ENCODE results near the gene FAT4.

FAT4 gene

DNA sequence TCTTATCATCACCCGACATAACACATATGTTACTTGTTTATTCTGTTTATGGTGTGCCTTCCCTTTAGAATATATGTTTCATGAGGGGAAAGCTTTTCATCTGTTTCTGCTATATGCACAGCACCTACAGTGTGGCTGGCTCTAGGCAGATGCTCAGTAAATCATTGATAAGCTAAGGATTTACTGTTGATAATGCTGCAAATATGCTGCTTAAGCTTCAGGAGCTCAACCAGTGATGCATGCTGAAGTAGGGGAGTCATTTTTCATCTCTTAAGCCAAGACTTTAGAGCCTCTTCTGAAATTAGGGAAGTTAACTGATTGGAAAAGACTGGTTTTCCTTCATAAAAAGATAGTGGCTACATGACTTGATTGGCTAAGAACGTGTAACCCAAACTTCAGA, 16.4 kb downstream of the FAT4 start:
- H3K9ac ChIP-seq: no peak overlapping the region
- no peak for TF ChIP-seq CTCF (IDR thresholded peaks at IDR 0.05)
- H3K36me3 ChIP-seq (ENCODE audit: control insufficient read depth, insufficient read depth, low read length): no peaks in the 10 kb centered on the region
- no peaks in the 10 kb centered on the region for H3K27me3 ChIP-seq (ENCODE audit: control insufficient read depth, insufficient read depth, low read length)
- no peak overlapping the region for H3K4me3 ChIP-seq (ENCODE audit: low read depth, low read length)
- H3K27ac ChIP-seq: peak overlapping the region; percentile 41
- no peak overlapping the region for H3K4me2 ChIP-seq (ENCODE audit: low read length)
- H3K4me1 ChIP-seq: peaks cover 16% of the 10 kb centered on the region
- no peaks in the 10 kb centered on the region for H3K9me3 ChIP-seq (ENCODE audit: control insufficient read depth, low read length)
- peaks cover 6% of the 10 kb centered on the region for H3K79me2 ChIP-seq
- H2AFZ ChIP-seq: no peak overlapping the region

GRCh38 chr4:125334926-125335325, 20.2 kb downstream of the FAT4 start:
- H3K9ac ChIP-seq: no peak overlapping the region
- H3K27ac ChIP-seq: no peak overlapping the region
- peaks cover 4% of the 10 kb centered on the region for H3K79me2 ChIP-seq
- no peaks in the 10 kb centered on the region for H3K27me3 ChIP-seq (ENCODE audit: control insufficient read depth, insufficient read depth, low read length)
- no peak overlapping the region for H3K4me2 ChIP-seq (ENCODE audit: low read length)
- TF ChIP-seq CTCF (IDR thresholded peaks at IDR 0.05): no peak
- H3K36me3 ChIP-seq (ENCODE audit: control insufficient read depth, insufficient read depth, low read length): no peaks in the 10 kb centered on the region
- no peak overlapping the region for H2AFZ ChIP-seq
- no peak overlapping the region for H3K4me3 ChIP-seq (ENCODE audit: low read depth, low read length)
- H3K4me1 ChIP-seq: peaks cover 14% of the 10 kb centered on the region
- no peaks in the 10 kb centered on the region for H3K9me3 ChIP-seq (ENCODE audit: control insufficient read depth, low read length)

DNA sequence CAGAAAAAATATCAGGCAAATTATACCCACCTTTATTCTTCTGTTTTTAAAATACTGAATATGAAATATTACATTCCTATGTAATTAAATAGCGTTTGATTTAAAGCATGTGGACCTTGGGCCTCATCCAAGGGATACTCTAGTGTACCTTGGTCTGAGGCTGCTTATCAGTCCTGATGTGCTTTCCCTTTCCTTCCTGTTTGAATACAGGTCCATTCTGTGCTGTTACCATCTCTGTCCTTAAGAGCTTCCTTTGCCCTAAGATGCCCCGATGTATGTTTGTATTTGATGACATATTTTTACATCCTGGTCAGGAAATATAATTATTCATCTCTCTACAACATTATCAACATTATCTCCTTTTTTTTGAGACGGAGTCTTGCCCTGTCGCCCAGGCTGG, 24.1 kb downstream of the FAT4 start:
- no peak overlapping the region for H3K4me2 ChIP-seq (ENCODE audit: low read length)
- no peak overlapping the region for H3K27ac ChIP-seq
- H2AFZ ChIP-seq: no peak overlapping the region
- H3K36me3 ChIP-seq (ENCODE audit: control insufficient read depth, insufficient read depth, low read length): no peaks in the 10 kb centered on the region
- no peak overlapping the region for H3K9ac ChIP-seq
- TF ChIP-seq CTCF (IDR thresholded peaks at IDR 0.05): no peak
- H3K79me2 ChIP-seq: peaks cover 6% of the 10 kb centered on the region
- H3K27me3 ChIP-seq (ENCODE audit: control insufficient read depth, insufficient read depth, low read length): no peaks in the 10 kb centered on the region
- no peaks in the 10 kb centered on the region for H3K9me3 ChIP-seq (ENCODE audit: control insufficient read depth, low read length)
- H3K4me1 ChIP-seq: no peaks in the 10 kb centered on the region
- no peak overlapping the region for H3K4me3 ChIP-seq (ENCODE audit: low read depth, low read length)

DNA sequence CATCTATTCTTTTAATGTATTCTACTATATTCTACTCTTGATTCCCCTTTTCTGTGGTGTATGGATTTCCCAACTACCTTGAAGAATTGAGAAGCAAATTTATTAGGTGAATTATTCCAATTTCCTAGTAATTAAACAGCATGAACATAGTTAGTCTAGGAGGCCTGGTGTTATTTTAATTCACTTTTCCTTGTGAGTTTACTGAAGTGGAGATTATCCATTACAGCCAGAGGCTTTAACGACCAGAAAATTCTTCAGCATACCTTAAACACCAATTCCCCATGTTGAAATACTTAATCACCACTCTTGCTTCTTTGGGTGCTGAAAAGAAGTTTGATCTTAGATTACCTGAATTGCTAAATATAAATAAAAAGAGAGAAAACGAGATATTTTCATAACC, 29.4 kb downstream of the FAT4 start:
- no peaks in the 10 kb centered on the region for H3K36me3 ChIP-seq (ENCODE audit: control insufficient read depth, insufficient read depth, low read length)
- TF ChIP-seq CTCF (IDR thresholded peaks at IDR 0.05): no peak
- no peak overlapping the region for H3K9ac ChIP-seq
- H3K27me3 ChIP-seq (ENCODE audit: control insufficient read depth, insufficient read depth, low read length): no peaks in the 10 kb centered on the region
- no peak overlapping the region for H2AFZ ChIP-seq
- no peak overlapping the region for H3K4me3 ChIP-seq (ENCODE audit: low read depth, low read length)
- H3K9me3 ChIP-seq (ENCODE audit: control insufficient read depth, low read length): no peaks in the 10 kb centered on the region
- no peaks in the 10 kb centered on the region for H3K4me1 ChIP-seq
- H3K4me2 ChIP-seq (ENCODE audit: low read length): no peak overlapping the region
- H3K27ac ChIP-seq: no peak overlapping the region
- H3K79me2 ChIP-seq: peaks cover 2% of the 10 kb centered on the region

GRCh38 chr4:125346616-125347015, 31.9 kb downstream of the FAT4 start:
- Histone ChIP-seq H3K27ac (no peak overlapping the region), H2AFZ (no peak overlapping the region), H3K4me2 (ENCODE audit: low read length) (no peak overlapping the region), H3K4me1 (no peaks in the 10 kb centered on the region), H3K79me2 (peaks cover 2% of the 10 kb centered on the region), H3K36me3 (ENCODE audit: control insufficient read depth, insufficient read depth, low read length) (no peaks in the 10 kb centered on the region), H3K9ac (no peak overlapping the region), H3K27me3 (ENCODE audit: control insufficient read depth, insufficient read depth, low read length) (no peaks in the 10 kb centered on the region), H3K9me3 (ENCODE audit: control insufficient read depth, low read length) (no peaks in the 10 kb centered on the region), H3K4me3 (ENCODE audit: low read depth, low read length) (no peak overlapping the region)
- no peak for TF ChIP-seq CTCF (IDR thresholded peaks at IDR 0.05)

All from parathyroid adenoma (tissue), 2 donors.